ENCODE measurements around the gene CCDC88A.

- TF ChIP-seq CTCF (IDR thresholded peaks at IDR 0.05; ENCODE audit: low read depth, low read length) (no peak), POLR2A (IDR thresholded peaks at IDR 0.05; ENCODE audit: extremely low read depth, insufficient read length) (no peak)
These were observed 177.0 kb downstream of the CCDC88A start for GRCh38 chr2:55242617-55243016.
